H1 (cell line): ENCODE measurements around the gene MRPL28. TPM values are rescaled to one million over a fixed set of nuclear protein-coding genes. Genes with fewer than 3 reads are reported as not detected.

Experiments used
- CTCF ChIA-PET: fragments of 300-600 bp; sonication (Branson Sonifier 250); formaldehyde crosslinking; loops from one replicate; lab custom pipeline; 2021; ENCODE audit not compliant: partially characterized antibody; lab: Charles Lee
- POLR2A ChIA-PET: fragments of 300-600 bp; sonication (Branson Sonifier 250); formaldehyde crosslinking; loops from one replicate; lab custom pipeline; 2021; ENCODE audit warnings: inconsistent platforms; ENCODE audit not compliant: partially characterized antibody; lab: Charles Lee
- DNase-seq, 2 experiments: peaks; one replicate each; pipeline versions ENCODE4 v3.0.0 to v3.0.0-alpha.2; 2010 to 2022; ENCODE audit warnings: low spot score in 2 of 2, low read depth in 1 of 2, mixed read lengths in 1 of 2
- FAIRE-seq: peaks from 2 replicates; lab custom pipeline; 2011; peaks lifted over from hg19 to GRCh38; lab: Jason Lieb, UNC
- H2AFZ ChIP-seq: 2 replicates; pipeline ENCODE4 v1.8.1; 2012; ENCODE audit warnings: low read length, inconsistent platforms
- H2AK5ac ChIP-seq: 2 replicates; pipeline ENCODE4 v1.6.1; 2013; ENCODE audit warnings: low read depth, low read length
- H2BK120ac ChIP-seq: replicated peaks from 2 replicates; pipeline ENCODE3; 2013; ENCODE audit warnings: low read depth, low read length, inconsistent platforms
- H2BK12ac ChIP-seq: 2 replicates; pipeline ENCODE4 v1.6.1; 2013; ENCODE audit warnings: low read depth, low read length
- H2BK15ac ChIP-seq: 2 replicates; pipeline ENCODE4 v1.6.1; 2013; ENCODE audit warnings: low read length
- H2BK20ac ChIP-seq: 2 replicates; pipeline ENCODE4 v1.6.1; 2013; ENCODE audit warnings: low read length
- H2BK5ac ChIP-seq: 2 replicates; pipeline ENCODE4 v1.6.1; 2013; ENCODE audit warnings: low read depth, low read length
- H3K14ac ChIP-seq: 2 replicates; pipeline ENCODE4 v1.6.1; 2013; ENCODE audit warnings: inconsistent platforms; ENCODE audit not compliant: insufficient read length
- H3K18ac ChIP-seq: 2 replicates; pipeline ENCODE4 v1.6.1; 2013; ENCODE audit warnings: low read length; ENCODE audit errors: extremely low read depth
- H3K23ac ChIP-seq: 2 replicates; pipeline ENCODE4 v1.6.1; 2013; ENCODE audit warnings: inconsistent platforms; ENCODE audit not compliant: insufficient read length
- H3K23me2 ChIP-seq: 2 replicates; pipeline ENCODE4 v1.6.1; 2013; ENCODE audit warnings: low read depth, low read length
- H3K27ac ChIP-seq: 2 replicates; pipeline ENCODE4 v1.6.1; 2011; ENCODE audit warnings: low read depth, low read length, inconsistent platforms
- H3K27me3 ChIP-seq, 4 experiments: replicated peaks in 1 of 4; 1 replicate in 1 of 4; 2 replicates in 3 of 4; pipeline versions ENCODE4 v1.6.1 to v1.8.1; 2011 to 2013; ENCODE audit warnings: low read length in 3 of 4, mild to moderate bottlenecking in 3 of 4, inconsistent platforms in 2 of 4, mixed read lengths in 2 of 4, moderate library complexity in 1 of 4; ENCODE audit not compliant: control insufficient read depth in 3 of 4, insufficient read depth in 3 of 4; ENCODE audit errors: extremely low read depth in 1 of 4
- H3K36me3 ChIP-seq, 4 experiments: 2 replicates each; pipeline versions ENCODE4 v1.6.1 to v1.8.1; 2011 to 2013; ENCODE audit warnings: mild to moderate bottlenecking in 4 of 4, low read length in 3 of 4, moderate library complexity in 2 of 4, control low read depth in 1 of 4, inconsistent platforms in 1 of 4; ENCODE audit not compliant: insufficient read depth in 4 of 4, control insufficient read depth in 2 of 4
- H3K4ac ChIP-seq: replicated peaks from 2 replicates; pipeline ENCODE3; 2013; ENCODE audit warnings: low read length, low read depth, mixed read lengths, inconsistent platforms; ENCODE audit not compliant: insufficient read length
- H3K4me1 ChIP-seq, 4 experiments: replicated peaks in 1 of 4; 1 replicate in 1 of 4; 2 replicates in 3 of 4; pipeline versions ENCODE4 v1.6.1 to v1.8.1; 2011 to 2013; ENCODE audit warnings: low read length in 3 of 4, inconsistent platforms in 2 of 4, mixed read lengths in 1 of 4; ENCODE audit not compliant: insufficient read depth in 4 of 4, control insufficient read depth in 3 of 4
- H3K4me2 ChIP-seq, 2 experiments: 2 replicates each; pipeline versions ENCODE4 v1.6.1 to v1.8.1; 2011 to 2013; ENCODE audit warnings: low read depth in 2 of 2, low read length in 2 of 2, control low read depth in 1 of 2, inconsistent platforms in 1 of 2, mild to moderate bottlenecking in 1 of 2; ENCODE audit not compliant: insufficient read depth in 1 of 2
- H3K4me3 ChIP-seq, 4 experiments: fragments of 200-600, 300-600 bp in 1 of 4; sonication (generic), shearing (Covaris generic), sonication (Bioruptor Twin) in 1 of 4; 2 replicates each; pipeline versions ENCODE4 v1.5.1 to v1.8.1; 2011 to 2016; ENCODE audit warnings: low read length in 4 of 4, low read depth in 3 of 4, control low read depth in 2 of 4, inconsistent platforms in 2 of 4, mild to moderate bottlenecking in 2 of 4, mixed read lengths in 1 of 4, moderate library complexity in 1 of 4; ENCODE audit not compliant: insufficient read depth in 2 of 4; ENCODE audit errors: extremely low read depth in 1 of 4
- H3K56ac ChIP-seq: replicated peaks from 2 replicates; pipeline ENCODE3; 2013; ENCODE audit warnings: low read depth, mild to moderate bottlenecking, mixed read lengths, low read length, inconsistent platforms; ENCODE audit not compliant: insufficient read length
- H3K79me1 ChIP-seq: 2 replicates; pipeline ENCODE4 v1.6.1; 2013; ENCODE audit warnings: low read depth, low read length, control low read depth
- H3K79me2 ChIP-seq, 2 experiments: 2 replicates each; pipeline versions ENCODE4 v1.6.1 to v1.8.1; 2012 to 2013; ENCODE audit warnings: low read length in 2 of 2, mild to moderate bottlenecking in 2 of 2, inconsistent platforms in 1 of 2; ENCODE audit not compliant: insufficient read depth in 2 of 2, control insufficient read depth in 1 of 2
- H3K9ac ChIP-seq, 4 experiments: replicated peaks in 1 of 4; 1 replicate in 1 of 4; 2 replicates in 3 of 4; pipeline versions ENCODE4 v1.6.1 to v1.8.1; 2011 to 2013; ENCODE audit warnings: low read depth in 3 of 4, low read length in 3 of 4, control low read depth in 2 of 4, mild to moderate bottlenecking in 2 of 4, moderate library complexity in 2 of 4, inconsistent platforms in 1 of 4; ENCODE audit errors: extremely low read depth in 1 of 4
- H3K9me3 ChIP-seq, 2 experiments: 2 replicates each; pipeline versions ENCODE4 v1.6.1 to v1.8.1; 2012 to 2013; ENCODE audit warnings: mild to moderate bottlenecking in 2 of 2, moderate library complexity in 2 of 2, control low read depth in 1 of 2, inconsistent platforms in 1 of 2, low read depth in 1 of 2, low read length in 1 of 2, mixed read lengths in 1 of 2; ENCODE audit not compliant: insufficient read depth in 2 of 2
- H4K20me1 ChIP-seq, 2 experiments: replicated peaks in 1 of 2; 2 replicates each; pipeline versions ENCODE3 to v1.8.1; 2011 to 2013; ENCODE audit warnings: inconsistent platforms in 2 of 2, low read length in 2 of 2, mild to moderate bottlenecking in 1 of 2; ENCODE audit not compliant: insufficient read depth in 2 of 2, control insufficient read depth in 1 of 2
- H4K5ac ChIP-seq: 2 replicates; pipeline ENCODE4 v1.6.1; 2013; ENCODE audit warnings: low read length, low read depth, mixed read lengths, inconsistent platforms; ENCODE audit not compliant: insufficient read length
- H4K8ac ChIP-seq: 2 replicates; pipeline ENCODE4 v1.8.0; 2013; ENCODE audit warnings: mild to moderate bottlenecking, moderate library complexity, low read length, inconsistent platforms; ENCODE audit not compliant: insufficient read depth; ENCODE audit errors: extremely low read depth
- H4K91ac ChIP-seq: replicated peaks from 2 replicates; pipeline ENCODE3; 2013; ENCODE audit warnings: low read length, mixed read lengths, inconsistent platforms; ENCODE audit not compliant: insufficient read length
- BCL11A ChIP-seq, 2 experiments: IDR thresholded peaks; one replicate each; pipeline ENCODE4 v1.6.1; 2011; ENCODE audit warnings: low read depth in 2 of 2, low read length in 2 of 2, mild to moderate bottlenecking in 2 of 2
- CBX8 ChIP-seq: fragments of 300-800, 300-1000 bp; sonication (generic); IDR thresholded peaks from 2 replicates; pipeline ENCODE4 v1.7.1; 2016; ENCODE audit warnings: low read depth, low read length, borderline replicate concordance
- EZH2 ChIP-seq: fragments of 200-600 bp; sonication (generic); IDR thresholded peaks from 2 replicates; pipeline ENCODE4 v1.7.1; 2012; ENCODE audit warnings: low read depth, mild to moderate bottlenecking, moderate library complexity, low read length, inconsistent platforms; ENCODE audit not compliant: severe bottlenecking
- HDAC2 ChIP-seq, 2 experiments: fragments of 300-600 bp in 1 of 2; sonication (generic) in 1 of 2; IDR thresholded peaks; 2 replicates each; pipeline ENCODE4 v1.6.1; 2011 to 2012; ENCODE audit warnings: low read depth in 2 of 2, low read length in 2 of 2, mild to moderate bottlenecking in 2 of 2, moderate library complexity in 2 of 2, borderline replicate concordance in 1 of 2, inconsistent platforms in 1 of 2
- JUN ChIP-seq: IDR thresholded peaks from 2 replicates; pipeline ENCODE4 v1.6.1; 2011; ENCODE audit warnings: low read depth, mild to moderate bottlenecking, improper control_type of control experiment, low read length
- POLR2A ChIP-seq, 2 experiments: IDR thresholded peaks; 1 replicate in 1 of 2; 2 replicates in 1 of 2; pipeline ENCODE4 v1.6.1; 2011; ENCODE audit warnings: low read depth in 2 of 2, low read length in 2 of 2, mild to moderate bottlenecking in 2 of 2; ENCODE audit errors: control extremely low read depth in 1 of 2
- SIN3A ChIP-seq, 2 experiments: IDR thresholded peaks in 1 of 2; conservative IDR thresholded peaks in 1 of 2; 2 replicates each; pipeline ENCODE4 v1.6.1; 2011 to 2012; ENCODE audit warnings: low read length in 2 of 2, improper control_type of control experiment in 1 of 2, low read depth in 1 of 2, mild to moderate bottlenecking in 1 of 2
- SP1 ChIP-seq: IDR thresholded peaks from 2 replicates; pipeline ENCODE4 v1.6.1; 2011; ENCODE audit warnings: low read depth, low read length
- TBP ChIP-seq: IDR thresholded peaks from 2 replicates; pipeline ENCODE4 v1.6.1; 2011; ENCODE audit warnings: low read depth, low read length, improper control_type of control experiment
- TEAD4 ChIP-seq: IDR thresholded peaks from 2 replicates; pipeline ENCODE4 v1.6.1; 2012; ENCODE audit warnings: low read depth, low read length, inconsistent platforms, mixed read lengths
- YY1 ChIP-seq: IDR thresholded peaks from 2 replicates; pipeline ENCODE4 v1.6.1; 2011; ENCODE audit warnings: low read depth, mild to moderate bottlenecking, low read length
- WGBS, 2 experiments: shearing (Covaris generic) in 1 of 2; methylation state at CpG; one replicate each; pipeline versions ENCODE4 v1.1.6 to v1.1.7; 2013 to 2015; ENCODE audit warnings: low lambda C conversion rate in 2 of 2, mixed read lengths in 2 of 2, inconsistent platforms in 1 of 2, low coverage in 1 of 2, missing lambda C conversion rate in 1 of 2; ENCODE audit not compliant: insufficient replicate concordance in 2 of 2, insufficient coverage in 1 of 2, insufficient read length in 1 of 2; ENCODE audit errors: extremely low coverage in 1 of 2, missing lambda C conversion rate in 1 of 2; 5-methylcytosine and 5-hydroxymethylcytosine counted together
- polyA plus RNA-seq, 7 experiments: library from polyadenylated mRNA; depleted of rRNA in 3 of 7; stranded (reverse) in 5 of 7; unstranded in 2 of 7; fragments of >200 nt in 5 of 7; fragments of 200-250 nt in 2 of 7; gene quantifications; 1 replicate in 5 of 7; 2 replicates in 1 of 7; 4 replicates in 1 of 7; pipeline versions ENCODE4 v1.2.1 to v1.2.3, GENCODE V29; 2011 to 2013; ENCODE audit warnings: missing spikeins in 2 of 7, mixed read lengths in 2 of 7
- total RNA-seq: library from RNA; stranded (reverse); fragmentation: NEBNext Ultra II Directional; extraction: Animal tissue kit (Norgen Biotek cat#: 25700); gene quantifications from 2 replicates; pipeline ENCODE4 v1.2.1, GENCODE V29; 2021
- TF ChIP-seq, protein P1 (sequence below): IDR thresholded peaks from 2 replicates; pipeline ENCODE4 v1.6.1; 2011; ENCODE audit warnings: low read depth, mild to moderate bottlenecking, low read length; ENCODE audit not compliant: insufficient read depth

The MRPL28 gene
- total and polyA plus RNA-seq, 2 of the 8 experiments (the other 6 are each of a cell fraction or from before 2014, with no cell fraction given) = 88.9 to 188 TPM

DNA sequence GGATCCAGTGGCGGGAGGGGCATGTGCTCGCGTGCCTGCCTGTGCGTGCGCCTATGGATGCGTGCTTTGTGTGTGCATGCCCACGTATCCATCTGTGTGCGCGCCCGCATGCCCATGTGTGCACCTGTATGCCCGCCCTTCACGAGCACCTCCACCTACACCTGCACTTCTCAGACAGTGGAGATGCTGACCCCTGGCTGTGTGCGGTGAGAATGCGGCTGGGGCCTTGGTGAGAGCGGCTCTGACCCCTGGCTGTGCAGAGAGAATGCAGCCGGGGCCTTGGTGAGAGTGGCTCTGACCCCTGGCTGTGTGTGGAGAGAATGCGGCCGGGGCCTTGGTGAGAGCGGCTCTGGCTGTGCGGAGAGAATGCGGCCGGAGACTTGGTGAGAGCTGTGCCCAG, 51.7 kb downstream of the MRPL28 start:
- Histone ChIP-seq H3K27me3 (no peaks in the 10 kb centered on the region), H3K56ac (no peak overlapping the region), H3K36me3 (peaks cover 0 to 7% (median 3%) of the 10 kb centered on the region in 4 experiments; a peak in 6 of 8 replicates), H4K8ac (peak overlapping the region; percentile 53; the same call in 1 of the 2 replicates), H4K91ac (no peak overlapping the region), H3K23me2 (no peaks in the 10 kb centered on the region; the same call in 1 of the 2 replicates), H3K4me2 (no peak overlapping the region), H2BK20ac (no peak overlapping the region), H2BK15ac (no peak overlapping the region), H3K79me2 (peaks cover 0 to 68% of the 10 kb centered on the region in 2 experiments; a peak in 2 of 4 replicates), H3K18ac (no peak overlapping the region), H3K9me3 (no peaks in the 10 kb centered on the region), H2BK12ac (no peak overlapping the region), H3K27ac (no peak overlapping the region), H2BK120ac (no peak overlapping the region), H3K23ac (no peak overlapping the region), H4K20me1 (peaks cover 23 to 39% of the 10 kb centered on the region in 2 experiments), H2AFZ (no peak overlapping the region), H4K5ac (no peak overlapping the region), H3K9ac (no peak overlapping the region), H3K4ac (no peak overlapping the region), H2BK5ac (no peak overlapping the region), H3K79me1 (peaks cover 36% of the 10 kb centered on the region), H2AK5ac (no peak overlapping the region), H3K4me1 (peaks cover 0 to 11% (median 8%) of the 10 kb centered on the region in 4 experiments; a peak in 6 of 7 replicates), H3K4me3 (no peak overlapping the region), H3K14ac (no peak overlapping the region)
- ChIA-PET CTCF (interaction anchor here (0.6 to 5.2 kb wide), 25 partner anchors 10 to 236 kb away, joined by 3 to 46 read pairs (median 4); partner anchors contain the start of genes AXIN1 and LUC7L), POLR2A (interaction anchor here (0.6 to 1.4 kb wide), 5 partner anchors 27 to 118 kb away, joined by 3 to 4 read pairs (median 3); partner anchors contain the start of gene FAM234A)
- DNase-seq (peak; percentile 39 to 79), FAIRE-seq (no peak)
- WGBS, 2 experiments = 75% methylated on average over 22 of the region's 22 CpGs; no CpG with 5 or more reads in 1 of the 2 experiments
- TF ChIP-seq SP1 (no peak), EZH2 (no peak), YY1 (0 out of 2 replicates have a peak, but pooled peaks have one; percentile 7), SIN3A (conservative IDR thresholded peaks at IDR 0.05 in 1 of 2, IDR thresholded peaks at IDR 0.05 in 1 of 2; ENCODE audit: low read depth in 1 of 2, low read length in 2 of 2) (0 out of 4 replicates have a peak, but pooled peaks of 1 of the 2 experiments have one; percentile 29), HDAC2 (IDR thresholded peaks at IDR 0.05; ENCODE audit: borderline replicate concordance in 1 of 2, low read depth in 2 of 2, low read length in 2 of 2) (peak in 1 of 2 experiments; percentile 57; a peak in 1 of 4 replicates), TBP (0 out of 2 replicates have a peak, but pooled peaks have one; percentile 14), POLR2A (IDR thresholded peaks at IDR 0.05; ENCODE audit: control extremely low read depth in 1 of 2, low read depth in 2 of 2, low read length in 2 of 2) (no peak), BCL11A (IDR thresholded peaks at IDR 0.05; ENCODE audit: low read depth in 2 of 2, low read length in 2 of 2) (no peak), TEAD4 (peak; percentile 25), CBX8 (no peak), JUN (no peak)
- TF ChIP-seq, protein P1, sequence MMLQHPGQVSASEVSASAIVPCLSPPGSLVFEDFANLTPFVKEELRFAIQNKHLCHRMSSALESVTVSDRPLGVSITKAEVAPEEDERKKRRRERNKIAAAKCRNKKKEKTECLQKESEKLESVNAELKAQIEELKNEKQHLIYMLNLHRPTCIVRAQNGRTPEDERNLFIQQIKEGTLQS = no peak
